Stimulated activated CD4-positive, alpha-beta T cell treated with anti-CD3 and anti-CD28 coated beads, TNF-alpha, amount 100 ng/mL, for 1 hour (primary cell): Measurements from ENCODE around the gene CDYL2.
A peak's percentile ranks its signal among the peaks of the same experiment; 100 is the strongest.
"Not testable (repeated sequence)": the region's sequence is repeated elsewhere in the genome, so short reads cannot be mapped to it uniquely, and the experiment has no call there.

ENCODE experiments used
- DNase-seq, 3 donors: peaks; one replicate each; pipeline ENCODE4 v3.0.0-alpha.2; 2020; ENCODE audit warnings: low read depth in 3 of 3, low spot score in 1 of 3

The CDYL2 gene

GRCh38 chr16:80804526-80805383, at the start of gene CDYL2:
Gene CDYL2 (minus strand): TSS chr16:80804598. CDS start chr16:80804173, 425 bp downstream.
- DNase-seq, result peak in 1 of 3 donors; percentile 38

GRCh38 chr16:80852261-80852872, 48.0 kb upstream of the CDYL2 start:
- no peak for DNase-seq

- no peak for DNase-seq
Measured at GRCh38 chr16:80851831-80852230, 47.4 kb upstream of the CDYL2 start.

- no peak for DNase-seq
Measured at GRCh38 chr16:80850757-80851156, 46.4 kb upstream of the CDYL2 start.

- DNase-seq, result no peak
Measured at GRCh38 chr16:80848862-80849261, 44.5 kb upstream of the CDYL2 start.

GRCh38 chr16:80846680-80847079, 42.3 kb upstream of the CDYL2 start:
- DNase-seq, result no peak

GRCh38 chr16:80846275-80846674, 41.9 kb upstream of the CDYL2 start:
- DNase-seq, result no peak

GRCh38 chr16:80844395-80844794, 40.0 kb upstream of the CDYL2 start:
- no peak for DNase-seq

- DNase-seq, result no peak
Measured at GRCh38 chr16:80841231-80841630, 36.8 kb upstream of the CDYL2 start.

GRCh38 chr16:80837533-80838147, 33.2 kb upstream of the CDYL2 start:
- no peak for DNase-seq

GRCh38 chr16:80836846-80837245, 32.4 kb upstream of the CDYL2 start:
- no peak for DNase-seq

- no peak for DNase-seq
Measured at GRCh38 chr16:80836202-80836601, 31.8 kb upstream of the CDYL2 start.

- DNase-seq, result no peak
Measured at GRCh38 chr16:80831039-80831438, 26.6 kb upstream of the CDYL2 start.

GRCh38 chr16:80828495-80828894, 24.1 kb upstream of the CDYL2 start:
- no peak for DNase-seq

- no peak for DNase-seq
Measured at GRCh38 chr16:80827007-80827406, 22.6 kb upstream of the CDYL2 start.

GRCh38 chr16:80825365-80825758, 21.0 kb upstream of the CDYL2 start:
- no peak for DNase-seq

GRCh38 chr16:80824623-80825364, 20.4 kb upstream of the CDYL2 start:
- no peak for DNase-seq

GRCh38 chr16:80819988-80820387, 15.6 kb upstream of the CDYL2 start:
- DNase-seq, result no peak

GRCh38 chr16:80816356-80816755, 12.0 kb upstream of the CDYL2 start:
- no peak for DNase-seq

- not testable (repeated sequence) for DNase-seq
Measured at GRCh38 chr16:80815278-80815677, 10.9 kb upstream of the CDYL2 start.

GRCh38 chr16:80812593-80812992, 8.2 kb upstream of the CDYL2 start:
- no peak for DNase-seq
